GM19467 (cell line): ENCODE results near the gene PRDX4.
"Not testable (repeated sequence)": the region's sequence is repeated elsewhere in the genome, so short reads cannot be mapped to it uniquely, and the experiment has no call there.

Experiments
- ATAC-seq: cut with Tn5 transposase; IDR thresholded peaks from one replicate; pipeline ENCODE4 v1.9.1; 2021; ENCODE audit warnings: mild to moderate bottlenecking, moderate library complexity; ENCODE audit not compliant: unreplicated experiment

PRDX4 gene

DNA sequence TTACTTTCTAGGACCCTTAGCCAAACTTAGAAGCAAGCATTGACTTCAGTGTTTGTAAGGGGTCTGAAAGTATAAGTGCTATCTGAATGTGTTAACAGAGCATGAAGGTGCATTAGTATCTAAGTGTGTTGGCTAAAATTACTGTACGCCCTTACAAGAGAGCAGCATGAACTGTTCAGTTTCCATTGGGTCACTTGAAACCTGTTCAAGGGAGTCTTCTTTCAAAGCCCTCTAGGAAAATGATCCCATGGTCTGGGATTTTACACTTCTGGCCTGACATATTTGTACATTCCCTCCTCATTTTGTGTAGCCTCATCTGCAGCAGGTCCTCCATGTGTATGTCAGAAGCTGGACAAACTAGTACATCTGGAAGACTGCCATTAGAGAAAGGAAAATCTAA, 3.2 kb downstream of the PRDX4 start:
- ATAC-seq: no peak

- no peak for ATAC-seq
Measured at GRCh38 chrX:23673108-23673507, 5.8 kb downstream of the PRDX4 start.

- ATAC-seq: not testable (repeated sequence)
Measured at GRCh38 chrX:23676486-23676885, 9.2 kb downstream of the PRDX4 start.

- no peak for ATAC-seq
Measured at GRCh38 chrX:23692166-23692565, 24.9 kb downstream of the PRDX4 start.

GRCh38 chrX:23694606-23695005, 27.3 kb downstream of the PRDX4 start:
- peak; percentile 59 for ATAC-seq

- no peak for ATAC-seq
Measured at GRCh38 chrX:23699636-23700194, 32.4 kb downstream of the PRDX4 start.

DNA sequence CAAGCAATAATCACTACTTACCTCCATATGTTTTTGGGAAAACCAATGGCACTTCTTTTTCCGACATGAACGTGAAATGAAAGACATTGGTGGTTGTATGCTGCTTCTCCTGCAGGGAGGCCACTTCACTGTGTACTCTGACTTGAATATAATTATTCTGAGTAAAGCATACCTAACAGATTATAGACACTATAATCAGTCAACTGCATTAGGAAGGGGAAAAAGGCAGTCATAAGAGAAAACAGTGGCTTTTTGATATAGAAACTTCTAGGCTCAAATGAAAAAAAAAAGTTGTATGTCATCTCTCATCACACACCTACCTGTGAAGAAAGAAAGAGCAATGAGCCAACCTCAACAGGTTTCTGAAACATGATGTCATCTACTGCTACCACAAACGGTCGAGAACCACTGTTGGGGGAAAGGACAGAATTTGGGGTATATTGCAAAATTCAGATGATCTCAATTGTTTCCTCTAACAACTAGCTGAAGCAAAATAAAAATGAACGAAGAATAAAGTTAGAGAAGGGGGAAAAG, 37.4 kb downstream of the PRDX4 start:
- ATAC-seq: no peak

- no peak for ATAC-seq
Measured at GRCh38 chrX:23705235-23705634, 37.9 kb downstream of the PRDX4 start.

- no peak for ATAC-seq
Measured at GRCh38 chrX:23720117-23720677, 52.9 kb downstream of the PRDX4 start.

GRCh38 chrX:23726191-23726590, 58.9 kb downstream of the PRDX4 start:
- ATAC-seq: no peak

- ATAC-seq: no peak
Measured at GRCh38 chrX:23727206-23727605, 59.9 kb downstream of the PRDX4 start.

- no peak for ATAC-seq
Measured at GRCh38 chrX:23729214-23729613, 61.9 kb downstream of the PRDX4 start.

GRCh38 chrX:23731951-23732350, 64.7 kb downstream of the PRDX4 start:
- no peak for ATAC-seq

- ATAC-seq: peak; percentile 82
Measured at GRCh38 chrX:23732704-23733103, 65.4 kb downstream of the PRDX4 start.
